Stimulated activated CD8-positive, alpha-beta memory T cell treated with anti-CD3 and anti-CD28 coated beads, Interleukin-7, amount 100 ng/mL, for 48 hours (primary cell): Measurements from ENCODE around the gene ROBO1.
"Not testable (repeated sequence)": the region's sequence is repeated elsewhere in the genome, so short reads cannot be mapped to it uniquely, and the experiment has no call there.

Source experiments
- DNase-seq, 2 donors: peaks; one replicate each; pipeline ENCODE4 v3.0.0-alpha.2; 2020; ENCODE audit warnings: low read depth in 1 of 2; ENCODE audit errors: extremely low read depth in 1 of 2

The ROBO1 gene

GRCh38 chr3:78889348-78889747 lies 878.5 kb downstream of the ROBO1 start:
- DNase-seq: no peak

- DNase-seq: no peak
Observed at GRCh38 chr3:78888635-78889034, 879.2 kb downstream of the ROBO1 start.

DNA sequence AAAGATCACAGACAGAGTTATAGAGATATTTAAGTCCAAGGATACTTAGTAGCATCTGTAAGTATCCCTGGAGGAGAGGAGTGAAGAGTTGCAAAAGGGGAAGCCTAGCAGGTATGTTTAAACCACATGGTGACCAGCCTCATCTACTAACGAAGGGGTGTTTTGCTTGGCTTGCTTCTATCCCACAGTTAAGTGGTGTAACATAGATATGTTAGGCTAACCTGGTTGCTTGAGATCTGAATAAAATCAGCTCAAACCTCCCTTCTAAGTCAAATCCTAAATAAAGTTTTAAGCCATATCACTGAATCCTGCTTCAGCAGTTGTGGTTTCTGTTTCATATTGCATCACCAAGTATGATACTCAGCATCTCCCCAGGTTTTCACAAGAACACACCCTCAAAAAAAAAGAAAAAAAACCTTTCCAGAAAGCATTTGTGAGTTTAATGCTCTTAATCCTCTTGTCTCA lies 880.2 kb downstream of the ROBO1 start:
- DNase-seq: no peak

- DNase-seq: no peak
Observed at GRCh38 chr3:78887029-78887428, 880.8 kb downstream of the ROBO1 start.

DNA sequence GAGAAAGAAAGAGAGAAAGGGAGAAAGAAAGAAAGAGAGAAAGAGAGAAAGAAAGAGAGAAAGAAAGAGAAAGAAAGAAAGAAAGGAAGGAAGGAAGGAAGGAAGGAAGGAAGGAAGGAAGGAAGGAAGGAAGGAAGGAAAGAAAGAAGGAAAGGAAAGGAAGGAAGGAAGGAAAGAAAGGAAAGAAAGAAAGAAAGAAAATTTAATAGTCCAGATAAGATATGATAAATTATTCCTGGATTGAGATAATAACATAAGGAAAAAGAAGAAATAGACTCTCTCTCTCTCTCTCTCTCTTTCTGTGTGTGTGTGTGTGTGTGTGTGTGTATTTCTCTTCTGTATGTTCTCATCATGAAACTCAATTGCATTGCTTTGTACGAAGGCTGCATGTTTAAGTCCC lies 883.2 kb downstream of the ROBO1 start:
- DNase-seq: not testable (repeated sequence)

DNA sequence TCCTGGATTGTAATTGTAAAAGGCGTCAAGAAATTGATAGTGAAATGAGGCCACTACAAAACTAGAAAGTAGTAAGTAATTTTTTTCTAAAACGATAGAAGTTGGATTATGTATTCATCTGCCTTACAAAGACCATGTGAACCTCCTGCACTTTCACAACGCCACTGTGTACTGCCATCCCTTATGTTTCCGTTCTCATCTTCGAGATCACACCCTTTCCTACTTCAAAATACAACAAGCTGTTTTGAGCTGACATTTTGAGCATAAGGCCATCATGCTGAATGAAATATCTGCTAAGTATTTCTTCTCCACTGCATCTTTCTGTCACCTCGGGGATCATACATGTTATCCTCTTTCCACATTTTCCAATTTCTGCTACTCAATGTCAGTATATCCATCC lies 885.5 kb downstream of the ROBO1 start:
- no peak for DNase-seq

GRCh38 chr3:78881501-78881900 lies 886.3 kb downstream of the ROBO1 start:
- no peak for DNase-seq

GRCh38 chr3:78880603-78881461 lies 887.0 kb downstream of the ROBO1 start:
- DNase-seq: no peak

DNA sequence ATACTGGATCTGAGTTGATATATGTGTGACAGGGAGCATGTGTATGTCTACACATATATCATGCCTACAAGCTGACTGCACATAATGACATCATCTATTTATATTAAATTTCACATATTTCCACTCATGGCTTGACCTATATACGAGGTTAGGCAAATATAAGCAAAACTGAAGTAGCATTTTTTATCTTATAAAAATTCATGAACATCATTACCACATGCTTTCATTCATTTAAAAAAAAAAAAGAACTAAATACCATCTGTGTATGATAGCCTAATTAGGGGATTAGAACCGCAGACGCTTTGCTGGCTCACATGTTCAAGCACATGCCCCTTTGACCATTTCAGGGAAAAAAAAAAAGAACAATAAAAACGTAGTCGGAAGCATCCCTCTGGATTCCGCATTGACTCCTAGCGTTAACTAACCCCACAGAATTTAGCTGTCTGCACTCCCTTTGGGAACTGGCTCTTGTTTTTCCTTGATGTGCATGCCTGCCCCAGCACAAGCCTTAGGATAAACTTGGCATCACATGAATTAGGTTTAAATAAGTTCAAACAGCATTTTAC lies 888.4 kb downstream of the ROBO1 start:
- DNase-seq: no peak

- DNase-seq: no peak
Observed at GRCh38 chr3:78878789-78879188, 889.0 kb downstream of the ROBO1 start.

GRCh38 chr3:78878011-78878410 lies 889.8 kb downstream of the ROBO1 start:
- no peak for DNase-seq

DNA sequence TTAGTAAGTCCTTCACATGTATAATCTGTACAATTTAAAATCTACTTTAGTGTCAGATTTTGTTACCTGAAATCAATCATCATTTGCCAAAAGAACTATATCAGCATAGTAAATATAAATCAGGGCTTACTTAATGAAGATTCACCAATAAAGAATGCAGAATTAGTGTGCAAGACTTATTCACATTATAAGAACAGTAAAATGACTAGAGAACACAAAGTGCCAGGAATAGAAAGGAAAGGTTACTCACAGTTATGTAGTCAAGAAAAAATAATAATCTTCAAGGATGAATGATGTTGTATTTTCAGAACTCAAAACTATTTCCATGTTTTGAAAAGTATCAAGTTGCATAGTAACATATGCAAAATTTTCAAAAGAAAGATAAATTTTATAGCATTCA lies 891.9 kb downstream of the ROBO1 start:
- DNase-seq: no peak

DNA sequence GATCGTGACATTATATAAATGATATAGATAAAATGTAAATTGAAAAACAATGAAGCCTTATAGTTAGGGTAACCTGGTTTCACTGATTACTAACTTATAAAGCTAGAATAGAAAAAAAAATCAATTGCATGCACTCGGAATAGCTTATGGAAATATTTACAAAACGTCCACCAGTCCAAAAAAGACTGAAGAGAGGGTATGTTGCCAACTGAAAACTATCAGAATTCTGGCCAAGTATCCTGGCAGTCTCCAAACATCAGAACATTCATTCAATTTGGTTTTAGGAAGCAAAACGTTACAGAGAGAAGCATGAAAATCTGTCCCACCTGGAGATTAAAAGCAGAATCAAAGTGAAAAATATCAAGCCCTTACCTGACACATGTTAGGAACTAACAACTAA lies 892.4 kb downstream of the ROBO1 start:
- no peak for DNase-seq

- DNase-seq: no peak
Observed at GRCh38 chr3:78873641-78874040, 894.2 kb downstream of the ROBO1 start.

GRCh38 chr3:78872195-78872594 lies 895.6 kb downstream of the ROBO1 start:
- DNase-seq: no peak

- no peak for DNase-seq
Observed at GRCh38 chr3:78871048-78871447, 896.8 kb downstream of the ROBO1 start.

DNA sequence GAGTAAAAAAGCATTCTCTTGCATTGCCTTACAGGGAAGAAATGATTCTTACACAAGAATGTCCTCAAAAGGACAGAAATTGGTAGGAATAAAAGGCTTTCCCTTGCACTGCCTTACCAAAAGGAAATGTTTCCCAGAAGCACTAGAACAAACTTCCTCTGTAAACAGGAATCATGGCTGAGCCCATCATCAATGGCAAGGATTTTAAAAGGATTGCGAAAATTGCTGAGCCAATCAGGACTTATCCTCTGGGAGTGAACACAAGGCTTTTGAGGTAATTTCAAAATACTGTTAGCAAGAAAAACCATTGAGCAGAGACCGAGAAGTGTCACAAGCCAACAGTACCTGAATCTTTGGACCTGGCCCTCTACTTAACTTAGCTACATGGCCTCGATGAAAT lies 897.3 kb downstream of the ROBO1 start:
- DNase-seq: no peak

GRCh38 chr3:78868570-78868969 lies 899.2 kb downstream of the ROBO1 start:
- no peak for DNase-seq

DNA sequence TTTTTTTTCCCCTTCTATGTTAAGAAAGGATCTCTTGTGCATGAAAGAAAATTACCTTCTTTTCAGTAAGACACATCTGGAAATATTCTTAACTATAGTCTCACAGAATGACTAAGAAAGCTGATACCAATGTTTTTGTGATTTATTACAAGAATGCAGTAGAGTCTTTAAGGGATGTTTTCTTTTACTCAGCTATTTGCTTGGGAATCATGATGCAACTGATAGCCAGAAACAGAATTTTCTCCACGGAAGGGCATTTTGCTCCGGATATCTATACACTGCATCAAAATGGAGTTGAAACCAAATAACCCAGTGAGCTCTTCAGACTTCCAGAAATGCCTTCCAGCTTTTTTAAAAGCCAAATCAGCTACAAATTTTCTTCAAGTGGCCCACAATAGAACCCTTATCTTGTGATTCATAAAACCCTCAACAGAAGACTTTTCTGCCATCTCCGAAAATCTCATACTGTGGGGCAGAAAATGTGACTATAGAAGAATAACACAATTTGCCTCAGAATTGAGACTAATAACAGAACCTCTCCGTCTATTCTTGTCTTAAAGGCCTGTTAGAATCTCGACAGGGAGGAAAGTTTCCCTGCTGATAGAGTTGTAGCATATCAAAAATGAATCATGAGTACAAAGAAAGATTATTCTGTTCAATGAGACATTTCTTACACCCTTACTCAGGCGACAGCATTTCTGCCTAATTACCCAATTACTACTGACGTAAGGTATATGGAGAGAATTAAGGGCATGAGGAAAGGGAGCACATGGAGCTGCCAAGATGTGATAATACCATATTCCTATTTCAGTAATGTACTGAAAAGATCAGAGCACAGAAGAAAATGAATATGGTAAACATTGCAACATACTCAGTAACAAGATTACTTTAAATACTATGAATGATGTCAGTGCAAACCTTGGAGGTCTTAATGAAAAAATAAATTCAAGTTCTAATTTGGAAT lies 900.1 kb downstream of the ROBO1 start:
- no peak for DNase-seq

- DNase-seq: no peak
Observed at GRCh38 chr3:78863306-78864203, 904.2 kb downstream of the ROBO1 start.
